Stimulated activated CD8-positive, alpha-beta memory T cell treated with anti-CD3 and anti-CD28 coated beads, Interleukin-12 subunit alpha, Interleukin-12 subunit beta, amount 100 ng/mL, for 24 hours (primary cell): ENCODE measurements around the gene TANC1.

Experiments
- DNase-seq: peaks from one replicate; pipeline ENCODE4 v3.0.0-alpha.2; 2020; ENCODE audit errors: extremely low read depth

The TANC1 gene

DNA sequence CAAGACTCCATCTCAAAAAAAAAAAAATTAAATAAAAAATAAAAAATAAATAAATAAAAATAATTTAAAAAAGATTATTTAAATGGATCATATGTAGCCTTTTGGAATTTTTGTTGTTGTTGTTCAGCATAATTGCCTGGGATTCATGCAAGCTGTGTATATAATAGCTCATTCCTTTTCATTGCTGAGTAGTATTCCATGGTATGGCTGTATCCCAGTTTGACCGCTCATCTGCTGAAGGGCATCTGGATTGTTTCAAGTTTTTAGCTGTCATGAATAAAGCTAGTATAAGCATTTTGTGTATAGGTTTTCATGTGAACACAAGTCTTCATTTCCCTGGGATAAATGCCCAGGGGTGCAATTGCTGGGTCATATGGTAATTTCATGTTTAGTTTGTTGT, 6.4 kb upstream of the TANC1 start:
- no peak for DNase-seq

- no peak for DNase-seq
Observed at GRCh38 chr2:158963071-158963470, 5.4 kb upstream of the TANC1 start.

- DNase-seq: no peak
Observed at GRCh38 chr2:158965107-158965506, 3.3 kb upstream of the TANC1 start.

DNA sequence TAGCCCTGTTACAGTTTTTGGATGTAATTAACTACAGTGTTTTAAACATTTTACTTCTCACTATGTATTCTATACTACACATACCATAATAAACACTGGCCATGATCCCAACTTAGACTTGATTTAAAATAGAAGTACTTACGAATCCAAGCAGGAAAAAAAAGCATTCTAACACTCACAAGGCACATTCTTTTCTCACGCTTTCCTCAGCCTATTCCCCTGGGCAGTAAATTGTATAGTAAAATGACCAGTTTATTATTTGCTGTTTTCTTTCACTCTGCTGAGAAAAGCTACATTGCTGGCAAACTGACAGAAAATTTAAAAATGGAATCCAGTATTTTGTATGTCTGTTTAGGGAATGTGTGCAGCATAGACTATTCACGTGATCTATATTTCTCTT, 2.8 kb upstream of the TANC1 start:
- DNase-seq: no peak

GRCh38 chr2:158966312-158966711, 2.1 kb upstream of the TANC1 start:
- DNase-seq: no peak

GRCh38 chr2:158967114-158967730, 1.2 kb upstream of the TANC1 start:
- DNase-seq: no peak

- DNase-seq: no peak
Observed at GRCh38 chr2:158967731-158968395, 577 bp upstream of the TANC1 start.

GRCh38 chr2:158969162-158969714, 798 bp downstream of the TANC1 start:
- DNase-seq: no peak

- no peak for DNase-seq
Observed at GRCh38 chr2:158969715-158970240, 1.3 kb downstream of the TANC1 start.

DNA sequence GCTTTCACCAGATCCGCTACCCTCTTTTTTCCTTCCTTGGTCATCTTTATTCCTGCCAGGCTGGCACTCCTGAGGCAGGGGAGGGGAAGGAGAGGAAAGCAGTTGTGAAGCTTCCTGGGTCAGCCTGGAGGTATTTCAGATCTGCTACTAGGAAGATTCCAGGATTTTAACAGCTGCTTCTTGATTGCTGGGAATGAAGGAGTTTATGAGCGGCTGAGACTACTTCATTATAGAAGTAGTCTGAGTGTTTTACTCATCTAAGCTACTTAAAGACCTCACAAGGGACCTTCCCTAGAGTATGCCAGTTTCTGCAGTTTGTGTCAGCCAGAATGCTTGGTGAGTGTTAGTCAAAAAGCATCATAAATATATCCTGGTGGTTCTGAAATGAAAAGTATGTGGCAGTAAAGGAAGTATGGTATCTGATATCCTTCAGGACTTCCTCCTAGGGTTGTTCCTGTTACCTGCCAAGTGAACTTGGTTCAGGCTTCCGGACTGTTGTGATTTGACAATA, 1.9 kb downstream of the TANC1 start:
- DNase-seq: no peak

- DNase-seq: no peak
Observed at GRCh38 chr2:158973116-158973956, 4.9 kb downstream of the TANC1 start.

DNA sequence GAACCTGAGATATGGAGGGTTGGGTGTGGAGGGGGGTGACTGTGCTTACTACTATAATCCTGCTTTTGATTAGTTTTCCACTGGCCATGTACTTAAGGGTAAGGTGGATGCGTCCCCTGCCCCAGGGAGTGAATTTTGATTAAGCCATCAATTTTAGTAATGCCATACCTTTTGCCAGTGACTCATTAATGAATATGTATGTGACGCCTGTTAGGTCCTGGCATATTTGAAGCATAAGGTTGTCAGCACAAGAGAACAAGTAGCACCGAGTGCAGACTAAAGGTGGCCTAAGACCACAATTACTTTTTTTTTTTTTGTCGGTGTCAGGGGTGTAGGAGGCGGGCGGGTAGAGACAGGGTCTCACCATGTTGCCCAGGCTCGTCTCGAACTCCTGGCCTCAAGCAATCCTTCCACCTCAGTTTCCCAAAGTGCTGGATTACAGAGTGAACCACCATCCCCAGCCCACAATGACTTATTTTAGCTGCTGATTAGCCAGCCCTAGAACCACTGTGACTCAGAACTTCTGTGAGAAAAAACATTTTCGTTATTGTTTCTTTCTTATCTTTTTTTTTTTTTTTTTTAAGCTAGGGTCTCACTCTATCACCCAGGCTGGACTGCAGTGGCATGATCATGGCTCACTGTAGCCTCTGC, 7.0 kb downstream of the TANC1 start:
- DNase-seq: no peak

GRCh38 chr2:158979772-158980171, 11.3 kb downstream of the TANC1 start:
- no peak for DNase-seq

DNA sequence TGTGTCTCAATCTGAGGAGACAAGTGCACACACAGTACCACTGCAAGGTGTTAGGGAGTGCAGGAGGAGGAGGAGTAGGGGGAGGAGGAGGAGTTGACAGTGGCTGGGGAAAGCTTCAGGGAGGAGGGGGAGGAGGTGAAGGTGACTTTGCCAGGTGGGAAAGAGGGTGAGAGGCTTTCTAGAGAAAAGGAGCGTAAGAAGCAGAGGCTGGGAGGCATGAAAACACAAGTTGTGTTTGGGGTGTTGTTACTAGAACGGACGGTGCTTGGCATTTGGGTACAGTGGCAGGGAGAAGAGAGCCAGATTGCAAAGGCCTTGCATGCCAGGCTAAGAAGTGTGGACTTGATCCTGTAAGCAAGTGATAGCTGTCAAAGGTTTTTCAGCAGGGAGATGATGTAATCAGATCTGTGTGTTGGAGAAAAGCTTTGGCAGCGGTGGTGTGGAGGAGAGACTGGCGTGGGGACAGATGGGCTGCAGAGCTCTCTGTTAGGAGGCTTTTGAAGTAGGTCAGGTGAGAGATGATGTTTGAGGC, 16.2 kb downstream of the TANC1 start:
- no peak for DNase-seq

- no peak for DNase-seq
Observed at GRCh38 chr2:158988501-158988900, 20.1 kb downstream of the TANC1 start.

DNA sequence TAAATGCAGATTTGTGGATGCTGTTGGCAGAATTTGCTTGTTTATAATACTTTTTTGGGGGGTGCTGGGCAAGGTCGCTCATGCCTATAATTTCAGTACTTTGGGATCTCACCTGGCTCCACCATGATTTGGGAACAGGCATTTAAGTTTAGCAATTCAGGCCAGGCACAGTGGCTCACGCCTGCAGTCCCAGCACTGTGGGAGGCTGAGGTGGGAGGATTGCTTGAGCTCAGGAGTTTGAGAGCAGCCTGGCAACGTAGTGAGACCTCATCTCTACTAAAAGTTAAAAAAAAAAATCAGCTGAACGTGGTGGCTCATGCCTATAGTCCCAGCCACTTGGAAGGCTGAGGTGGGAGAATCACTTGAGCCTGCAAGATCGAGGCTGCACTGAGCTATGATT, 20.7 kb downstream of the TANC1 start:
- DNase-seq: no peak

DNA sequence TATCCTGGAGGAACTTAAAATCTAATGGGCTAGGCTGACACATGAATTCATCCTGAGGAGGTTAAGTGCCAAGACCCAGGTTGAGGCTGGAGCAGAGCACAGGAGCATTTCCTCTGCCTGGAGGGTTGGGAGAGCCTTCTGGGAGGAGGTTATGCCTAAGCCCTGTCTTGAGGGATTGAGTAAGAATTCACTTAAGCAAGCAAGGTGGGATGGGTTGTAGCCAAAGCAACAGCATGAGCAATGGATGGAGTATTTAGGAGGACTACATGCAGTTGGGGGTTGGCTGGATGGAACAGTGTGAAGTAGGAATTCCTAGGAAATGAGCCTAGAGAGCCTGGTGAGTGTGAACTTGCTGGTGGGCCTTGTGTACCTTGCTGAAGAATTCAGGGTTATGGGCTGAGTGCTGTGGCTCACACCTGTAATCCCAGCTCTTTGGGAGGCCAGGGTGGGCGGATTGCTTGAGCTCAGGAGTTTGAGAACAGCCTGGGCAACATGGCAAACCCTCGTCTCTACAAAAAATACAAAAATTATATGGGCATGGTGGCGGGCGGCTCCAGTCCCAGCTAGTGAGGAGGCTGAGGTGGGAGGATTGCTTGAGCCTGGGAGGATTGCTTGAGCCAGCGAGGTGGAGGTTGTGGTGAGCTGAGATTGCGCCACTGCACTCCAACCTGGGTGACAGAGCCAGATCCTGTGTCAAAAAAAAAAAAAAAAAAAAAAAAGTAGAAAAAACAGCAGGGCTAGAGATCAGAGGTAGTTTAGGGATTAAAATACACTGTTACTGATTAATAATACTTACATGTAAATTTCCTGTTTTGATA, 22.2 kb downstream of the TANC1 start:
- DNase-seq: no peak

DNA sequence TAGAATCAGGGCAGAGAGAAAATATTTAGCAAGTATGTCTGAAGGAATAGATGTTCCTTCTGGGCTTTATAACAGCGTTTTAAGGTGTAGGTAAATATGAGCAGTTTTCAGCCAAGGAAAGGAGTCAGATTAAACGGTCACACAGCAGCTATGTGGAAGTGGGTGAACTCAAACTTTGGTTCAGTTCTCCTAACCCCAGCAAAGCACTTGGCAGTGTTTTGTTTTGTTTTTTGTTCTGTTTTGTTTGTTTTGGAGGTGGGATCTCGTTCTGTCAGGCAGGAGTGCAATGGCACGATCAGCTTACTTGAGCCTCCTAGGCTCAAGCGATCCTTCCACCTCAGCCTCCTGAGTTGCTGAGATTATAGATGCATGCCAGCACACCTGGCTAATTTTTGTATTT, 24.6 kb downstream of the TANC1 start:
- DNase-seq: no peak

- DNase-seq: no peak
Observed at GRCh38 chr2:158993721-158994587, 25.5 kb downstream of the TANC1 start.
